Endometrial microvascular endothelial cells (primary cell): ENCODE measurements around the gene NINL. TPM values are rescaled to one million over a fixed set of nuclear protein-coding genes. Genes with fewer than 3 reads are reported as not detected.

Source experiments
- in situ Hi-C: cut with HindIII; loops from 2 replicates; pipeline ENCODE4 v1.10.0; 2017; ENCODE audit warnings: low sequenced_read_pairs, low pct_unique_long_range_greater_than_20kb; ENCODE audit errors: inconsistent ontology term
- total RNA-seq: library from RNA; depleted of rRNA; stranded (reverse); fragments of >200 nt; gene quantifications from one replicate; pipeline ENCODE4 v1.2.3, GENCODE V29; 2015; ENCODE audit errors: inconsistent ontology term

Gene NINL
- total RNA-seq, 1 donor from 2014 or later = 2.5 TPM

- in situ Hi-C loops = no loop called here
Measured at GRCh38 chr20:25407311-25408169, 177.8 kb downstream of the NINL start, which contains the start of gene GINS1. GINS1 (plus strand) TSS chr20:25407673; CDS start chr20:25407821, 148 bp downstream.

Other genes with a start within 250 kb of the NINL start
- gene ABHD12, start 194.7 kb downstream of the NINL start, total RNA-seq = 26.9 TPM
- gene GINS1, start 177.9 kb downstream of the NINL start, total RNA-seq = 21.7 TPM
- 8.3 TPM for gene NANP, start 38.5 kb upstream of the NINL start, total RNA-seq
- gene ZNF337, start 111.3 kb upstream of the NINL start, total RNA-seq = 9.1 TPM